Mesothelial cell of epicardium (in vitro differentiated cells): ENCODE results near the gene VIPR1. TPM values are rescaled to one million over a fixed set of nuclear protein-coding genes. Genes with fewer than 3 reads are reported as not detected.

Experiments used
- DNase-seq, 2 experiments: peaks; one replicate each; pipeline ENCODE4 v3.0.0; 2021; ENCODE audit warnings: low spot score in 2 of 2; ENCODE audit not compliant: unreplicated experiment in 2 of 2
- H3K27ac Mint-ChIP-seq: 2 replicates; pipeline ENCODE4 v1.8.0; 2021; ENCODE audit warnings: mixed read lengths
- H3K27me3 Mint-ChIP-seq: 2 replicates; pipeline ENCODE4 v1.8.0; 2021; ENCODE audit warnings: low read depth, mixed read lengths
- H3K36me3 Mint-ChIP-seq: 2 replicates; pipeline ENCODE4 v1.8.0; 2021; ENCODE audit warnings: mixed read lengths
- H3K4me1 Mint-ChIP-seq: 2 replicates; pipeline ENCODE4 v1.8.0; 2021; ENCODE audit warnings: mixed read lengths
- H3K4me3 Mint-ChIP-seq: 2 replicates; pipeline ENCODE4 v1.8.0; 2021; ENCODE audit warnings: mild to moderate bottlenecking, moderate library complexity, mixed read lengths
- H3K9me3 Mint-ChIP-seq: 2 replicates; pipeline ENCODE4 v1.8.0; 2021; ENCODE audit warnings: mixed read lengths
- CTCF ChIP-seq: fragments of 200-600 bp; sonication (generic); IDR thresholded peaks from one replicate; pipeline ENCODE4 v1.5.0; 2021; ENCODE audit warnings: antibody characterized with exemption; ENCODE audit not compliant: unreplicated experiment
- total RNA-seq: library from RNA; stranded (reverse); gene quantifications from 3 replicates; pipeline ENCODE4 v1.2.1, GENCODE V29; 2021

The VIPR1 gene
- 2.1 to 2.8 TPM (median 2.3 TPM) in 3 replicates for total RNA-seq

- peak within 1 kb of the TSS; percentile 73 for H3K4me3 Mint-ChIP-seq
- peaks cover 64% of the 10 kb centered on the region for H3K27me3 Mint-ChIP-seq
- H3K9me3 Mint-ChIP-seq = no peaks in the 10 kb centered on the region
- TF ChIP-seq CTCF = no peak
- H3K27ac Mint-ChIP-seq = peak within 1 kb of the TSS; percentile 60
- H3K4me1 Mint-ChIP-seq = peaks cover 22% of the 10 kb centered on the region
- no peaks in the 10 kb centered on the region for H3K36me3 Mint-ChIP-seq
- DNase-seq = peak; percentile 68 to 92
Observed at GRCh38 chr3:42502429-42503250, at the start of gene VIPR1. VIPR1 (plus strand) TSS chr3:42502643; CDS start chr3:42502736, 93 bp downstream.

GRCh38 chr3:42456211-42456610 is 46.2 kb upstream of the VIPR1 start:
- H3K27me3 Mint-ChIP-seq = peaks cover 18% of the 10 kb centered on the region
- H3K36me3 Mint-ChIP-seq = no peaks in the 10 kb centered on the region
- TF ChIP-seq CTCF = no peak
- H3K4me1 Mint-ChIP-seq = no peaks in the 10 kb centered on the region
- H3K4me3 Mint-ChIP-seq = no peak overlapping the region
- DNase-seq = no peak
- H3K27ac Mint-ChIP-seq = no peak overlapping the region
- peaks cover 16% of the 10 kb centered on the region for H3K9me3 Mint-ChIP-seq

- Mint-ChIP-seq H3K9me3 (peaks cover 11% of the 10 kb centered on the region), H3K27ac (no peak overlapping the region), H3K27me3 (peaks cover 15% of the 10 kb centered on the region), H3K36me3 (no peaks in the 10 kb centered on the region), H3K4me3 (no peak overlapping the region), H3K4me1 (no peaks in the 10 kb centered on the region)
- DNase-seq = no peak
- no peak for TF ChIP-seq CTCF
Observed at GRCh38 chr3:42459151-42459550, 43.3 kb upstream of the VIPR1 start.

GRCh38 chr3:42461762-42462161 is 40.7 kb upstream of the VIPR1 start:
- Mint-ChIP-seq H3K4me3 (no peak overlapping the region), H3K9me3 (peaks cover 4% of the 10 kb centered on the region), H3K27ac (no peak overlapping the region), H3K4me1 (no peaks in the 10 kb centered on the region), H3K27me3 (peaks cover 7% of the 10 kb centered on the region), H3K36me3 (no peaks in the 10 kb centered on the region)
- TF ChIP-seq CTCF = no peak
- DNase-seq = no peak

GRCh38 chr3:42463093-42463492 is 39.4 kb upstream of the VIPR1 start:
- peaks cover 4% of the 10 kb centered on the region for H3K9me3 Mint-ChIP-seq
- H3K27ac Mint-ChIP-seq = no peak overlapping the region
- H3K27me3 Mint-ChIP-seq = peaks cover 8% of the 10 kb centered on the region
- no peaks in the 10 kb centered on the region for H3K36me3 Mint-ChIP-seq
- no peak overlapping the region for H3K4me3 Mint-ChIP-seq
- H3K4me1 Mint-ChIP-seq = no peaks in the 10 kb centered on the region
- no peak for DNase-seq
- no peak for TF ChIP-seq CTCF
